GM12878 (cell line): ENCODE measurements around the gene DDR2. TPM values are rescaled to one million over a fixed set of nuclear protein-coding genes. Genes with fewer than 3 reads are reported as not detected.

Source experiments
- ATAC-seq: fragments of 200-7000 bp; cut with Tn5 transposase; 3 replicates; pipeline ENCODE4 v1.9.1; 2020; ENCODE audit warnings: mild to moderate bottlenecking, moderate library complexity
- BruUV-seq: library from RNA; stranded (reverse); fragments of 400-500 nt; replicated peaks from 2 replicates; lab custom pipeline; 2021; lab: Mats Ljungman, UMichigan
- CTCF ChIA-PET: fragments of 300-600 bp; sonication (Branson Sonifier 250); formaldehyde crosslinking; extraction: SDS; loops from one replicate; lab custom pipeline; 2021; ENCODE audit warnings: inconsistent platforms; lab: Yijun Ruan, JAX
- POLR2A ChIA-PET: fragments of 350-600 bp; formaldehyde crosslinking; extraction: SDS; loops from one replicate; lab custom pipeline; 2021; ENCODE audit warnings: inconsistent platforms; lab: Charles Lee
- RAD21 ChIA-PET: fragments of 300-600 bp; sonication (Branson Sonifier 250); formaldehyde crosslinking; loops from one replicate; lab custom pipeline; 2023; ENCODE audit warnings: antibody characterized with exemption; ENCODE audit not compliant: unreplicated experiment; lab: Charles Lee
- SMC1A ChIA-PET: fragments of 300-600 bp; sonication (Branson Sonifier 250); formaldehyde crosslinking; loops from one replicate; lab custom pipeline; 2023; ENCODE audit not compliant: unreplicated experiment, uncharacterized antibody; lab: Charles Lee
- DNase-seq: peaks from one replicate; pipeline ENCODE4 v3.0.0-alpha.2; 2011; ENCODE audit warnings: low read depth, low spot score
- FAIRE-seq: peaks from 3 replicates; lab custom pipeline; 2011; peaks lifted over from hg19 to GRCh38; lab: Jason Lieb, UNC
- H2AFZ ChIP-seq: 2 replicates; pipeline ENCODE4 v1.6.0; 2011; ENCODE audit warnings: low read depth, low read length, control low read depth; ENCODE audit not compliant: control insufficient read depth
- H3K27ac ChIP-seq: 2 replicates; pipeline ENCODE4 v1.5.1; 2011; ENCODE audit warnings: control low read depth; ENCODE audit not compliant: control insufficient read depth, insufficient read depth
- H3K27me3 ChIP-seq, 2 experiments: replicated peaks in 1 of 2; 2 replicates each; pipeline versions ENCODE4 v1.6.0 to v1.6.1; 2011; ENCODE audit warnings: low read length in 1 of 2; ENCODE audit not compliant: control insufficient read depth in 2 of 2, insufficient read depth in 2 of 2
- H3K36me3 ChIP-seq, 2 experiments: 2 replicates each; pipeline ENCODE4 v1.5.1; 2011; ENCODE audit warnings: low read length in 1 of 2; ENCODE audit not compliant: control insufficient read depth in 2 of 2, insufficient read depth in 2 of 2
- H3K4me1 ChIP-seq: 2 replicates; pipeline ENCODE4 v1.6.1; 2011; ENCODE audit warnings: mild to moderate bottlenecking, low read length, moderate library complexity, mixed read lengths; ENCODE audit not compliant: control insufficient read depth, insufficient read depth
- H3K4me2 ChIP-seq: 2 replicates; pipeline ENCODE4 v1.6.0; 2011; ENCODE audit warnings: control low read depth; ENCODE audit not compliant: control insufficient read depth, insufficient read depth
- H3K4me3 ChIP-seq: fragments of 200-600 bp; sonication (generic); 2 replicates; pipeline ENCODE4 v1.5.1; 2016
- H3K79me2 ChIP-seq: 2 replicates; pipeline ENCODE4 v1.6.0; 2011; ENCODE audit warnings: low read length; ENCODE audit not compliant: control insufficient read depth, insufficient read depth
- H3K9ac ChIP-seq: 2 replicates; pipeline ENCODE4 v1.8.0; 2011; ENCODE audit warnings: low read length, control low read depth, mixed read lengths; ENCODE audit not compliant: control insufficient read depth, insufficient read depth
- H3K9me3 ChIP-seq: replicated peaks from 3 replicates; pipeline ENCODE4 v1.5.1; 2011; ENCODE audit warnings: mild to moderate bottlenecking, low read length; ENCODE audit not compliant: control insufficient read depth, insufficient read depth
- H4K20me1 ChIP-seq: 2 replicates; pipeline ENCODE4 v1.6.0; 2011; ENCODE audit not compliant: control insufficient read depth, insufficient read depth
- CREB1 ChIP-seq: IDR thresholded peaks from 2 replicates; pipeline ENCODE4 v1.6.1; 2012; ENCODE audit warnings: low read depth, mild to moderate bottlenecking, inconsistent platforms
- CREM ChIP-seq: IDR thresholded peaks from 2 replicates; pipeline ENCODE4 v1.6.1; 2014; ENCODE audit warnings: antibody characterized with exemption, low read depth
- DPF2 ChIP-seq: fragments of 450-650 bp; IDR thresholded peaks from 2 replicates; pipeline ENCODE4 v1.6.1; 2017; ENCODE audit warnings: mild to moderate bottlenecking
- GABPA ChIP-seq: IDR thresholded peaks from 2 replicates; pipeline ENCODE4 v1.6.1; 2014; ENCODE audit warnings: antibody characterized with exemption, low read depth, mild to moderate bottlenecking, inconsistent platforms
- IKZF1 ChIP-seq: fragments of 450-650 bp; conservative IDR thresholded peaks from 2 replicates; pipeline ENCODE4 v1.6.1; 2017; ENCODE audit warnings: antibody characterized with exemption, mild to moderate bottlenecking
- MEF2B ChIP-seq: fragments of 450-650 bp; IDR thresholded peaks from 2 replicates; pipeline ENCODE4 v1.6.1; 2018; ENCODE audit warnings: mild to moderate bottlenecking, moderate library complexity; ENCODE audit not compliant: partially characterized antibody, poor library complexity, severe bottlenecking
- NFYB ChIP-seq: IDR thresholded peaks from 2 replicates; pipeline ENCODE4 v1.6.1; 2011; ENCODE audit warnings: low read depth, mild to moderate bottlenecking, low read length, improper control_type of control experiment, moderate library complexity; ENCODE audit not compliant: insufficient read depth
- STAT3 ChIP-seq: IDR thresholded peaks from 2 replicates; pipeline ENCODE4 v1.6.1; 2011; ENCODE audit warnings: low read depth, low read length, improper control_type of control experiment
- TCF7 ChIP-seq: IDR thresholded peaks from 2 replicates; pipeline ENCODE4 v1.6.1; 2014; ENCODE audit warnings: antibody characterized with exemption, borderline replicate concordance
- ZZZ3 ChIP-seq: IDR thresholded peaks from 2 replicates; pipeline ENCODE4 v1.6.1; 2011; ENCODE audit warnings: low read depth; ENCODE audit not compliant: control insufficient read depth, insufficient read length
- WGBS: methylation state at CpG from one replicate; pipeline ENCODE4 v1.1.6; 2016; ENCODE audit warnings: low lambda C conversion rate; ENCODE audit not compliant: insufficient replicate concordance, insufficient coverage; ENCODE audit errors: missing lambda C conversion rate; 5-methylcytosine and 5-hydroxymethylcytosine counted together
- in situ Hi-C: fragments of 300-500 bp; cut with MboI; formaldehyde crosslinking; loops from 9 replicates; pipeline ENCODE4 v1.14.3; 2018; ENCODE audit warnings: mixed read lengths
- intact Hi-C: fragments of 100-400 bp; cut with micrococcal nuclease; formaldehyde crosslinking; loops from one replicate; pipeline ENCODE4 v1.14.2; 2022; ENCODE audit not compliant: unreplicated experiment
- polyA plus RNA-seq, 11 experiments: library from polyadenylated mRNA; depleted of rRNA in 4 of 11; unstranded in 6 of 11; stranded (reverse) in 5 of 11; fragments of >200 nt; fragmentation: Nextera tagmentation in 4 of 11; fragmentation: Illumina TruSeq in 1 of 11; extraction: Ambion mirVana in 4 of 11; extraction: Trizol in 1 of 11; gene quantifications; 1 replicate in 1 of 11; 2 replicates in 10 of 11; pipeline versions ENCODE4 v1.2.1 to v1.2.3, GENCODE V29; 2011 to 2016; ENCODE audit warnings: inconsistent platforms in 2 of 11, missing spikeins in 2 of 11, low read depth in 1 of 11
- total RNA-seq, 4 experiments: library from RNA; depleted of rRNA in 3 of 4; stranded (reverse); fragments of >200 nt in 3 of 4; fragmentation: Illumina TruSeq in 1 of 4; extraction: Trizol in 1 of 4; gene quantifications; 2 replicates each; pipeline versions ENCODE4 v1.2.1 to v1.2.3, GENCODE V29; 2013 to 2021
- TF ChIP-seq, protein P1 (sequence below): fragments of 150-350 bp; IDR thresholded peaks from 2 replicates; pipeline ENCODE4 v1.6.1; 2016; ENCODE audit warnings: low read depth, low read length
- TF ChIP-seq, protein P2 (sequence below): fragments of 450-650 bp; formaldehyde crosslinking; IDR thresholded peaks from 2 replicates; pipeline ENCODE4 v1.5.0; 2022; ENCODE audit warnings: mild to moderate bottlenecking, missing genetic modification characterization

DDR2 gene
- total and polyA plus RNA-seq, 10 of the 15 experiments (the other 5 are each of a cell fraction or from before 2014, with no cell fraction given), result 1.9 to 8.8 (median 5.5) TPM

- ATAC-seq (no peak), FAIRE-seq (no peak), DNase-seq (no peak)
- Histone ChIP-seq H3K4me2 (no peak overlapping the region), H2AFZ (no peak overlapping the region), H3K36me3 (no peaks in the 10 kb centered on the region), H4K20me1 (no peaks in the 10 kb centered on the region), H3K9me3 (peaks cover 6% of the 10 kb centered on the region; the same call in 2 of the 3 replicates), H3K9ac (no peak overlapping the region), H3K4me1 (no peaks in the 10 kb centered on the region), H3K27ac (no peak overlapping the region), H3K79me2 (no peaks in the 10 kb centered on the region), H3K27me3 (no peaks in the 10 kb centered on the region), H3K4me3 (no peak overlapping the region)
- RAD21 ChIA-PET, result no interaction called here
- SMC1A ChIA-PET, result interaction anchor here (1.6 to 1.9 kb wide), 2 partner anchors 11 to 16 kb away, joined by 4 to 12 read pairs; no protein-coding TSS in a partner anchor
- BruUV-seq, result no TSS peak
- in situ Hi-C loops, result no loop called here
- no peak for TF ChIP-seq TCF7
- no peak for TF ChIP-seq DPF2
- no peak for TF ChIP-seq MEF2B
- no peak for TF ChIP-seq IKZF1
- TF ChIP-seq STAT3, result no peak
- no peak for TF ChIP-seq CREB1
- TF ChIP-seq CREM, result no peak
- POLR2A ChIA-PET, result interaction anchor here (1.3 kb wide), 1 partner anchor 12 kb away, joined by 3 read pairs; the partner anchor contains the start of gene DDR2
- intact Hi-C loops, result no loop called here
- CTCF ChIA-PET, result interaction anchor here (0.8 to 4.4 kb wide), 4 partner anchors 11 to 183 kb away, joined by 3 to 22 read pairs (median 4); no protein-coding TSS in a partner anchor
- 69% methylated on average over 3 of the region's 3 CpGs for WGBS
These were observed 13.2 kb upstream of the DDR2 start for GRCh38 chr1:162619076-162619475.

DNA sequence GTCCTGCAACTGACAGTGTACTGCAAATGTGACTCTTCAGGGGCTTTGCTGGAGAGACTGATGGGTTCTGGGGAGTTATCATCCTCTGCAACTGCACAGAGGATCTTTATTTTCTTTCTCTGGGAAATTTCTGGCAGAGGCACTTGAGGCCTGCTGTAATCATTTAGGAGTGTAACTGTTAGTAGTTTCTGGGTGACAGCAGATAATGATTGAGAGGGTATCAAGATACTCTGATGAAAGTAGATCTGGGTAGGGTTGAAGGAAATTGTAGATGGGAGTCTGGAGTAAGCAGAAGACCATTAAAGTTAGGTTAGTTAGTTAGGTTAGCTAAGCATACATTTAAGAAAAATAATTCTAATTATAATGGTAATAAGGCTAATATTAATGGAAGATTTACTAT lies 11.0 kb upstream of the DDR2 start:
- ChIA-PET RAD21 (no interaction called here), POLR2A (no interaction called here), SMC1A (no interaction called here), CTCF (no interaction called here)
- Histone ChIP-seq H3K27ac (no peak overlapping the region), H4K20me1 (no peaks in the 10 kb centered on the region), H3K4me2 (no peak overlapping the region), H2AFZ (no peak overlapping the region), H3K4me1 (no peaks in the 10 kb centered on the region), H3K27me3 (no peaks in the 10 kb centered on the region), H3K9ac (no peak overlapping the region), H3K79me2 (no peaks in the 10 kb centered on the region), H3K36me3 (no peaks in the 10 kb centered on the region), H3K4me3 (no peak overlapping the region), H3K9me3 (peaks cover 6% of the 10 kb centered on the region; the same call in 2 of the 3 replicates)
- BruUV-seq, result no TSS peak
- FAIRE-seq, result no peak
- intact Hi-C loops (no loop called here), in situ Hi-C loops (loop anchor here (5.0 kb wide), 1 partner anchor 181 kb away; no protein-coding TSS in a partner anchor)
- DNase-seq, result no peak
- no peak for ATAC-seq
- TF ChIP-seq ZZZ3 (no peak), GABPA (no peak), NFYB (no peak)
- TF ChIP-seq, protein P1, sequence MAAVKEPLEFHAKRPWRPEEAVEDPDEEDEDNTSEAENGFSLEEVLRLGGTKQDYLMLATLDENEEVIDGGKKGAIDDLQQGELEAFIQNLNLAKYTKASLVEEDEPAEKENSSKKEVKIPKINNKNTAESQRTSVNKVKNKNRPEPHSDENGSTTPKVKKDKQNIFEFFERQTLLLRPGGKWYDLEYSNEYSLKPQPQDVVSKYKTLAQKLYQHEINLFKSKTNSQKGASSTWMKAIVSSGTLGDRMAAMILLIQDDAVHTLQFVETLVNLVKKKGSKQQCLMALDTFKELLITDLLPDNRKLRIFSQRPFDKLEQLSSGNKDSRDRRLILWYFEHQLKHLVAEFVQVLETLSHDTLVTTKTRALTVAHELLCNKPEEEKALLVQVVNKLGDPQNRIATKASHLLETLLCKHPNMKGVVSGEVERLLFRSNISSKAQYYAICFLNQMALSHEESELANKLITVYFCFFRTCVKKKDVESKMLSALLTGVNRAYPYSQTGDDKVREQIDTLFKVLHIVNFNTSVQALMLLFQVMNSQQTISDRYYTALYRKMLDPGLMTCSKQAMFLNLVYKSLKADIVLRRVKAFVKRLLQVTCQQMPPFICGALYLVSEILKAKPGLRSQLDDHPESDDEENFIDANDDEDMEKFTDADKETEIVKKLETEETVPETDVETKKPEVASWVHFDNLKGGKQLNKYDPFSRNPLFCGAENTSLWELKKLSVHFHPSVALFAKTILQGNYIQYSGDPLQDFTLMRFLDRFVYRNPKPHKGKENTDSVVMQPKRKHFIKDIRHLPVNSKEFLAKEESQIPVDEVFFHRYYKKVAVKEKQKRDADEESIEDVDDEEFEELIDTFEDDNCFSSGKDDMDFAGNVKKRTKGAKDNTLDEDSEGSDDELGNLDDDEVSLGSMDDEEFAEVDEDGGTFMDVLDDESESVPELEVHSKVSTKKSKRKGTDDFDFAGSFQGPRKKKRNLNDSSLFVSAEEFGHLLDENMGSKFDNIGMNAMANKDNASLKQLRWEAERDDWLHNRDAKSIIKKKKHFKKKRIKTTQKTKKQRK, result no peak
- TF ChIP-seq, protein P2, sequence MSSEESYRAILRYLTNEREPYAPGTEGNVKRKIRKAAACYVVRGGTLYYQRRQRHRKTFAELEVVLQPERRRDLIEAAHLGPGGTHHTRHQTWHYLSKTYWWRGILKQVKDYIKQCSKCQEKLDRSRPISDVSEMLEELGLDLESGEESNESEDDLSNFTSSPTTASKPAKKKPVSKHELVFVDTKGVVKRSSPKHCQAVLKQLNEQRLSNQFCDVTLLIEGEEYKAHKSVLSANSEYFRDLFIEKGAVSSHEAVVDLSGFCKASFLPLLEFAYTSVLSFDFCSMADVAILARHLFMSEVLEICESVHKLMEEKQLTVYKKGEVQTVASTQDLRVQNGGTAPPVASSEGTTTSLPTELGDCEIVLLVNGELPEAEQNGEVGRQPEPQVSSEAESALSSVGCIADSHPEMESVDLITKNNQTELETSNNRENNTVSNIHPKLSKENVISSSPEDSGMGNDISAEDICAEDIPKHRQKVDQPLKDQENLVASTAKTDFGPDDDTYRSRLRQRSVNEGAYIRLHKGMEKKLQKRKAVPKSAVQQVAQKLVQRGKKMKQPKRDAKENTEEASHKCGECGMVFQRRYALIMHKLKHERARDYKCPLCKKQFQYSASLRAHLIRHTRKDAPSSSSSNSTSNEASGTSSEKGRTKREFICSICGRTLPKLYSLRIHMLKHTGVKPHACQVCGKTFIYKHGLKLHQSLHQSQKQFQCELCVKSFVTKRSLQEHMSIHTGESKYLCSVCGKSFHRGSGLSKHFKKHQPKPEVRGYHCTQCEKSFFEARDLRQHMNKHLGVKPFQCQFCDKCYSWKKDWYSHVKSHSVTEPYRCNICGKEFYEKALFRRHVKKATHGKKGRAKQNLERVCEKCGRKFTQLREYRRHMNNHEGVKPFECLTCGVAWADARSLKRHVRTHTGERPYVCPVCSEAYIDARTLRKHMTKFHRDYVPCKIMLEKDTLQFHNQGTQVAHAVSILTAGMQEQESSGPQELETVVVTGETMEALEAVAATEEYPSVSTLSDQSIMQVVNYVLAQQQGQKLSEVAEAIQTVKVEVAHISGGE (CRISPR knock-in tag), result no peak
